Activated naive CD4-positive, alpha-beta T cell treated with anti-CD3 and anti-CD28 coated beads, Interleukin-2, amount 50 U/mL, for 72 hours (primary cell): ENCODE results near the gene SLIT3. TPM values are rescaled to one million over a fixed set of nuclear protein-coding genes. Genes with fewer than 3 reads are reported as not detected.
"Not testable (repeated sequence)": the region's sequence is repeated elsewhere in the genome, so short reads cannot be mapped to it uniquely, and the experiment has no call there.

ENCODE experiments used
- ATAC-seq, 2 donors: fragments of 150-1000 bp; cut with Tn5 transposase; 2 replicates each; pipeline ENCODE4 v1.10.0; 2021; ENCODE audit warnings: mild to moderate bottlenecking in 2 of 2, moderate library complexity in 2 of 2
- DNase-seq, 2 donors: peaks; one replicate each; pipeline ENCODE4 v3.0.0; 2021 to 2022; ENCODE audit warnings: low spot score in 2 of 2
- H3K27ac Mint-ChIP-seq, 2 donors: one replicate each; pipeline ENCODE4 v1.8.0; 2022; ENCODE audit warnings: mild to moderate bottlenecking in 2 of 2, mixed read lengths in 2 of 2
- H3K36me3 Mint-ChIP-seq, 2 donors: one replicate each; pipeline ENCODE4 v1.8.0; 2022; ENCODE audit warnings: mixed read lengths in 2 of 2
- H3K9me3 Mint-ChIP-seq, 2 donors: one replicate each; pipeline ENCODE4 v1.8.0; 2022; ENCODE audit warnings: mixed read lengths in 2 of 2
- total RNA-seq, 2 donors: library from RNA; stranded (reverse); gene quantifications; one replicate each; pipeline ENCODE4 v1.2.3, GENCODE V29; 2022

Gene SLIT3
- total RNA-seq, 2 donors from 2014 or later: 1.9 to 2.0 TPM

- Mint-ChIP-seq H3K9me3 (peaks cover 7 to 8% of the 10 kb centered on the region in 2 donors), H3K27ac (no peak overlapping the region), H3K36me3 (peaks cover 7 to 16% of the 10 kb centered on the region in 2 donors)
- ATAC-seq: no peak
- no peak for DNase-seq
Observed at GRCh38 chr5:169154679-169155078, 146.3 kb downstream of the SLIT3 start.

- peaks cover 2 to 7% of the 10 kb centered on the region in 2 donors for H3K9me3 Mint-ChIP-seq
- ATAC-seq (no peak), DNase-seq (no peak)
- no peak overlapping the region for H3K27ac Mint-ChIP-seq
- peaks cover 7 to 12% of the 10 kb centered on the region in 2 donors for H3K36me3 Mint-ChIP-seq
Observed at GRCh38 chr5:169153405-169153804, 147.5 kb downstream of the SLIT3 start.

- Mint-ChIP-seq H3K9me3 (peaks cover 0 to 6% of the 10 kb centered on the region in 2 donors), H3K27ac (no peak overlapping the region), H3K36me3 (peaks cover 7 to 8% of the 10 kb centered on the region in 2 donors)
- DNase-seq: no peak
- no peak for ATAC-seq
Observed at GRCh38 chr5:169152946-169153345, 148.0 kb downstream of the SLIT3 start.

GRCh38 chr5:169152453-169152852, 148.5 kb downstream of the SLIT3 start:
- H3K27ac Mint-ChIP-seq: no peak overlapping the region
- H3K9me3 Mint-ChIP-seq: peaks cover 0 to under 1% of the 10 kb centered on the region in 2 donors
- H3K36me3 Mint-ChIP-seq: peaks cover 4% of the 10 kb centered on the region in 2 donors
- DNase-seq (no peak), ATAC-seq (no peak)

GRCh38 chr5:169151051-169151805, 149.7 kb downstream of the SLIT3 start:
- ATAC-seq (no peak), DNase-seq (no peak)
- peak overlapping the region in 1 of 2 donors; percentile 41 for H3K27ac Mint-ChIP-seq

GRCh38 chr5:169150108-169150507, 150.8 kb downstream of the SLIT3 start:
- Mint-ChIP-seq H3K9me3 (no peaks in the 10 kb centered on the region), H3K27ac (no peak overlapping the region), H3K36me3 (no peaks in the 10 kb centered on the region)
- ATAC-seq (no peak), DNase-seq (no peak)

More at GRCh38 chr5:169151051-169151805, 149.7 kb downstream of the SLIT3 start:
- Mint-ChIP-seq H3K9me3 (no peaks in the 10 kb centered on the region), H3K36me3 (no peaks in the 10 kb centered on the region)

GRCh38 chr5:169149317-169149716, 151.6 kb downstream of the SLIT3 start:
- DNase-seq (no peak), ATAC-seq (no peak)
- no peaks in the 10 kb centered on the region for H3K36me3 Mint-ChIP-seq
- H3K9me3 Mint-ChIP-seq: no peaks in the 10 kb centered on the region
- H3K27ac Mint-ChIP-seq: no peak overlapping the region

GRCh38 chr5:169148138-169148740, 152.7 kb downstream of the SLIT3 start:
- ATAC-seq (no peak), DNase-seq (no peak)
- H3K36me3 Mint-ChIP-seq: no peaks in the 10 kb centered on the region
- H3K9me3 Mint-ChIP-seq: no peaks in the 10 kb centered on the region
- no peak overlapping the region for H3K27ac Mint-ChIP-seq

- DNase-seq (no peak), ATAC-seq (no peak)
- Mint-ChIP-seq H3K36me3 (no peaks in the 10 kb centered on the region), H3K9me3 (no peaks in the 10 kb centered on the region), H3K27ac (no peak overlapping the region)
Observed at GRCh38 chr5:169147534-169147933, 153.4 kb downstream of the SLIT3 start.

GRCh38 chr5:169146158-169146557, 154.8 kb downstream of the SLIT3 start:
- no peaks in the 10 kb centered on the region for H3K36me3 Mint-ChIP-seq
- DNase-seq (no peak), ATAC-seq (no peak)
- no peaks in the 10 kb centered on the region for H3K9me3 Mint-ChIP-seq
- no peak overlapping the region for H3K27ac Mint-ChIP-seq

- no peaks in the 10 kb centered on the region for H3K9me3 Mint-ChIP-seq
- no peaks in the 10 kb centered on the region for H3K36me3 Mint-ChIP-seq
- no peak for DNase-seq
- ATAC-seq: no peak
- H3K27ac Mint-ChIP-seq: no peak overlapping the region
Observed at GRCh38 chr5:169142264-169142970, 158.5 kb downstream of the SLIT3 start.

GRCh38 chr5:169140215-169140614, 160.7 kb downstream of the SLIT3 start:
- not testable (repeated sequence) for ATAC-seq, H3K27ac Mint-ChIP-seq, H3K36me3 Mint-ChIP-seq, H3K9me3 Mint-ChIP-seq, DNase-seq

GRCh38 chr5:169139480-169140050, 161.4 kb downstream of the SLIT3 start:
- no peak for DNase-seq
- Mint-ChIP-seq H3K27ac (no peak overlapping the region), H3K36me3 (no peaks in the 10 kb centered on the region), H3K9me3 (no peaks in the 10 kb centered on the region)
- no peak for ATAC-seq

- ATAC-seq: no peak
- H3K9me3 Mint-ChIP-seq: no peaks in the 10 kb centered on the region
Observed at GRCh38 chr5:169133531-169133930, 167.4 kb downstream of the SLIT3 start.

GRCh38 chr5:169132302-169132660, 168.7 kb downstream of the SLIT3 start:
- Mint-ChIP-seq H3K36me3 (no peaks in the 10 kb centered on the region), H3K9me3 (no peaks in the 10 kb centered on the region), H3K27ac (no peak overlapping the region)
- ATAC-seq: no peak
- DNase-seq: no peak

More at GRCh38 chr5:169133531-169133930, 167.4 kb downstream of the SLIT3 start:
- H3K27ac Mint-ChIP-seq: no peak overlapping the region
- DNase-seq: no peak
- H3K36me3 Mint-ChIP-seq: no peaks in the 10 kb centered on the region

- no peaks in the 10 kb centered on the region for H3K9me3 Mint-ChIP-seq
- DNase-seq (no peak), ATAC-seq (no peak)
- no peak overlapping the region for H3K27ac Mint-ChIP-seq
- H3K36me3 Mint-ChIP-seq: no peaks in the 10 kb centered on the region
Observed at GRCh38 chr5:169131616-169132301, 169.2 kb downstream of the SLIT3 start.

- DNase-seq (no peak), ATAC-seq (no peak)
- Mint-ChIP-seq H3K9me3 (no peaks in the 10 kb centered on the region), H3K27ac (no peak overlapping the region), H3K36me3 (no peaks in the 10 kb centered on the region)
Observed at GRCh38 chr5:169128679-169129078, 172.3 kb downstream of the SLIT3 start.
